Neutrophil (primary cell): ENCODE results near the gene SNX17.
A peak's percentile ranks its signal among the peaks of the same experiment; 100 is the strongest.

ENCODE experiments used
- H3K27ac ChIP-seq: fragments of 200-600 bp; sonication (generic); 2 replicates; pipeline ENCODE4 v1.5.1; 2016; ENCODE audit warnings: mild to moderate bottlenecking, moderate library complexity
- H3K27me3 ChIP-seq: fragments of 200-600 bp; sonication (generic); 2 replicates; pipeline ENCODE4 v1.6.0; 2016; ENCODE audit warnings: mild to moderate bottlenecking
- H3K36me3 ChIP-seq: fragments of 200-600 bp; sonication (generic); 2 replicates; pipeline ENCODE4 v1.5.1; 2017
- H3K4me1 ChIP-seq, 2 experiments: fragments of 200-600 bp in 1 of 2; sonication (generic) in 1 of 2; 1 replicate in 1 of 2; 2 replicates in 1 of 2; pipeline versions ENCODE4 v1.5.1 to v1.6.1; 2013 to 2016; ENCODE audit warnings: low read depth in 1 of 2, low read length in 1 of 2, mild to moderate bottlenecking in 1 of 2, moderate library complexity in 1 of 2; ENCODE audit not compliant: control insufficient read depth in 1 of 2, insufficient read depth in 1 of 2
- H3K4me3 ChIP-seq, 2 experiments: fragments of 200-600 bp in 1 of 2; sonication (generic) in 1 of 2; 1 replicate in 1 of 2; 2 replicates in 1 of 2; pipeline ENCODE4 v1.5.1; 2013 to 2016; ENCODE audit warnings: low read depth in 1 of 2, low read length in 1 of 2, mild to moderate bottlenecking in 1 of 2, moderate library complexity in 1 of 2
- H3K9me3 ChIP-seq: fragments of 200-600 bp; sonication (generic); 2 replicates; pipeline ENCODE4 v1.5.1; 2016
- TF ChIP-seq, protein P1 (sequence below): fragments of 200-600 bp; sonication (generic); IDR thresholded peaks from 2 replicates; pipeline ENCODE4 v1.5.1; 2016; ENCODE audit warnings: antibody characterized with exemption

SNX17 gene

DNA sequence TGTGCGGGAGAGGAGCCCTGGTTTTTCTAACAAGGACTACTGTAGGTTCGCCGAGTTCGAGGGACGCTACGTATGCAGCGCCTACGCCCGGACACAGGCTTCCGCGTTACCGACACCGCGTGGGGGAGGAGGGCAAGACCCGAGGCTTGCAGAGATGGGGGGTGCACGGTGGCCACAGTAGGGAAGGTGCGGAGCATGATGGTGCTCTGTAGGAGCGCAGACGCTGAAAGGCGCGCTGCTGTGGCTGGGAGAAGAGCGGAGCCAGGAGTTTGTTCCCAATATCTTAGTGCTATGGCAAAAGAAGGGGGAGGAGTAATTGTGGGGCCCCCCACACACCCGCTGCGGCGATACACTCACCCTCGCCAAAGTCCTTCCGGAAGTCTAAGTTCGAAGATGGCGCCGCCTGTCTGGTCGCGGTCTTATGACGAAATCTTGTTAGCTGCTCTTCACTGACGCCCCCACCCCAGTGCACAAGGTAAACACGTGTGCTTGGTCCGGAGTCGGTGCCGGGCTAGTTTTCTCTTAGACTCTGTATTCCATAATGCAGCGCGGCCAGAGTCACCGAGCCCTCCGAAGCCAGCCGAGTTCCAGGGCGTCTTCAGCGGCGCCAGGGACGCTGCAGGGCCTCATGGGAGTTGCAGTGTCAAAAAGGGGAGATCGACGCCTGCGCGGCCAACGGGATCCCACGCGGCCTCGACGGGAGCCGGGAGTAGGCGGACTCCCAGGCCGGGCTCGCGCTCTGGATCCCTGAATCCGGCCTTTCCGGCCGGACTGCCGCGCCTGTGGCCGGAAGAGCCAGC, 13.8 kb upstream of the SNX17 start, which contains the start of gene GTF3C2:
Gene GTF3C2, minus strand, starts transcription at position 383 of the 800 bp plus-strand sequence. CDS start 13,210 bp downstream, outside the sequence.
- peak within 1 kb of the TSS; percentile 92 for H3K27ac ChIP-seq
- H3K4me1 ChIP-seq, result peaks cover 18 to 22% of the 10 kb centered on the region in 2 experiments
- TF ChIP-seq, protein P1, sequence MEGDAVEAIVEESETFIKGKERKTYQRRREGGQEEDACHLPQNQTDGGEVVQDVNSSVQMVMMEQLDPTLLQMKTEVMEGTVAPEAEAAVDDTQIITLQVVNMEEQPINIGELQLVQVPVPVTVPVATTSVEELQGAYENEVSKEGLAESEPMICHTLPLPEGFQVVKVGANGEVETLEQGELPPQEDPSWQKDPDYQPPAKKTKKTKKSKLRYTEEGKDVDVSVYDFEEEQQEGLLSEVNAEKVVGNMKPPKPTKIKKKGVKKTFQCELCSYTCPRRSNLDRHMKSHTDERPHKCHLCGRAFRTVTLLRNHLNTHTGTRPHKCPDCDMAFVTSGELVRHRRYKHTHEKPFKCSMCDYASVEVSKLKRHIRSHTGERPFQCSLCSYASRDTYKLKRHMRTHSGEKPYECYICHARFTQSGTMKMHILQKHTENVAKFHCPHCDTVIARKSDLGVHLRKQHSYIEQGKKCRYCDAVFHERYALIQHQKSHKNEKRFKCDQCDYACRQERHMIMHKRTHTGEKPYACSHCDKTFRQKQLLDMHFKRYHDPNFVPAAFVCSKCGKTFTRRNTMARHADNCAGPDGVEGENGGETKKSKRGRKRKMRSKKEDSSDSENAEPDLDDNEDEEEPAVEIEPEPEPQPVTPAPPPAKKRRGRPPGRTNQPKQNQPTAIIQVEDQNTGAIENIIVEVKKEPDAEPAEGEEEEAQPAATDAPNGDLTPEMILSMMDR, result no peak
- H3K36me3 ChIP-seq, result no peaks in the 10 kb centered on the region
- H3K9me3 ChIP-seq, result no peaks in the 10 kb centered on the region
- peak within 1 kb of the TSS; percentile 89 to 94 for H3K4me3 ChIP-seq
- no peaks in the 10 kb centered on the region for H3K27me3 ChIP-seq

DNA sequence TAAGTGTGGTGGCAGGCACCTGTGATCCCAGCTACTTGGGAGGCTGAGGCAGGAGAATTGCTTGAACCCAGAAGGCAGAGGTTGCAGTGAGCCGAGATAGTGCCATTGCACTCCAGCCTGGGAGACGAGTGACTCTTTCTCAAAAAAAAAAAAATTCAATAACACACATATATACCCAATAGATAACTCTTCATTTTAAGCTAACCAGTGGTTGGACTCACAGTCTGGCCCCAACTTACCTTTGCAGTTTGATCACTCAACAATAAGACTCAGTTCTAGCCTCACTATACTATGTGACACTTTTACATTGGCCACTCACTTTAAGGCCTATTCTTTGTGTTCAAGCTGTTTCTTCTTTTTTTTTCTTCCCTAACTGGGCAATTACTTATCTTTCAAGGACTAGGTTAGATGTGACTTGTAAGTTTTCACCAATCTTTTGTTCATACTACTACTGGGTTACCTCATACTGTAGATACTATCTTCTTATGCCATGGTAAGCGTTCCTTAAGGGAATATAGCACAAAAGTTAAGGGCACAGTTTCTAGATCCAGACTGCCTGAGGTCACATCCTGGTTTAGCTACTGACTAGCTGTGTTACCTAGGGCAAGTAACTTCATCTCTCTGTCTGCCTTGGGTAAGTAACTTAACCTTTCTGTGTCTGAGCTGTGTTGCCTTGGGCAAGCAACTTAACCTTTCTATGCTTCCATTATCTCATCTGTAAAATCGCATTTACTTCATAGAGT, 7.6 kb upstream of the SNX17 start:
- H3K4me3 ChIP-seq, result no peak overlapping the region
- peaks cover 44% of the 10 kb centered on the region for H3K36me3 ChIP-seq
- TF ChIP-seq, protein P1, result no peak
- H3K9me3 ChIP-seq, result no peaks in the 10 kb centered on the region
- no peaks in the 10 kb centered on the region for H3K4me1 ChIP-seq
- H3K27me3 ChIP-seq, result no peaks in the 10 kb centered on the region
- no peak overlapping the region for H3K27ac ChIP-seq

DNA sequence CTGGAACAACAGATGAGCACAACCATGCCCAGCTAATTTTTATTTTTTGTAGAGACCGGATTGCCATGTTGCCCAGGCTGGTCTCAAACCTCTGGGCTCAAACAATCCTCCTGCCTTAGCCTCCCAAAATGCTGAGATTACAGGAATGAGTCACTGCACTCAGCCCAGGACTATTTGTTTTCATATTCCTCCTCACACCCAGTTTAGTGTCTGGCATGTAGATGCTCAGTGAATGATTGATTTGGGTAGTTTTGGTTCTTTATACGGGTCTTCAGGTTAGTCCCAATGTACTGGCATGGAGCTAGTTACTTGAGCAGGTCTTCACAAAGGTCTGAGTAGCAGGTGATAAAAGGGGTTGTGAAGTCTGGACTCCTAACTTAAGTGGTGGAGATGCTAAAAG, 6.5 kb upstream of the SNX17 start:
- TF ChIP-seq, protein P1, result no peak

DNA sequence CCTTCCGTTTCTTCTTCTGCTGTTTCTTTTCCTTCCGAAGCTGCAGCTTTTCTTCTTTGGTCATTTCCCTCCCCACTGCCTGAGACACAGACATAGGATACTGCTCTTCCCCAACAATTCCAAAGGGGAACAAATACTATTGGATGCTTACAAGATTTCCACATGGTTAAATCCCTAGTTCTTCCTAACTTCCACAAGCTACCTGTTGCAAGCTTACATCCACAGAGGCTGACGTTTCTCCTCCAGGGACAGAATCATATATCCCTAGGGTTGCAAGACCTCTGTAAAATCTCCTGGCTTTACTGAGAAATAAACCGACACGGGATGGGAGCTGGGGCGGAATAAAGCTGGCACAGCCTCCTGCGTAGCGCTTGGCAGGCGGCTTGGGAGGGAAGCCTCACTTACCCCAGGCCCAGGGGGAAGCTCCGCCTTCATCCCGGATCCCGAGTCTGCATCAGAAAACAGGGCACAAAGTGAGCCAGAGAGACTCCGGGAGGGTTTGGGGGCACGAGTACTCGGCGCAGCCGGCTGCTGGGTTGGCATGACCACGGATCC, 868 bp upstream of the SNX17 start:
- H3K4me1 ChIP-seq, result peaks cover 34 to 36% of the 10 kb centered on the region in 2 experiments
- H3K4me3 ChIP-seq, result peak overlapping the region; percentile 87 to 96
- no peaks in the 10 kb centered on the region for H3K27me3 ChIP-seq
- peak overlapping the region; percentile 90 for H3K27ac ChIP-seq
- H3K36me3 ChIP-seq, result peaks cover 51% of the 10 kb centered on the region
- TF ChIP-seq, protein P1, result no peak
- no peaks in the 10 kb centered on the region for H3K9me3 ChIP-seq

More for the DNA sequence above, 6.5 kb upstream of the SNX17 start:
- H3K36me3 ChIP-seq, result peaks cover 47% of the 10 kb centered on the region
- H3K27me3 ChIP-seq, result no peaks in the 10 kb centered on the region
- H3K9me3 ChIP-seq, result no peaks in the 10 kb centered on the region
- H3K27ac ChIP-seq, result no peak overlapping the region
- H3K4me3 ChIP-seq, result no peak overlapping the region
- peaks cover 2 to 6% of the 10 kb centered on the region in 2 experiments for H3K4me1 ChIP-seq

DNA sequence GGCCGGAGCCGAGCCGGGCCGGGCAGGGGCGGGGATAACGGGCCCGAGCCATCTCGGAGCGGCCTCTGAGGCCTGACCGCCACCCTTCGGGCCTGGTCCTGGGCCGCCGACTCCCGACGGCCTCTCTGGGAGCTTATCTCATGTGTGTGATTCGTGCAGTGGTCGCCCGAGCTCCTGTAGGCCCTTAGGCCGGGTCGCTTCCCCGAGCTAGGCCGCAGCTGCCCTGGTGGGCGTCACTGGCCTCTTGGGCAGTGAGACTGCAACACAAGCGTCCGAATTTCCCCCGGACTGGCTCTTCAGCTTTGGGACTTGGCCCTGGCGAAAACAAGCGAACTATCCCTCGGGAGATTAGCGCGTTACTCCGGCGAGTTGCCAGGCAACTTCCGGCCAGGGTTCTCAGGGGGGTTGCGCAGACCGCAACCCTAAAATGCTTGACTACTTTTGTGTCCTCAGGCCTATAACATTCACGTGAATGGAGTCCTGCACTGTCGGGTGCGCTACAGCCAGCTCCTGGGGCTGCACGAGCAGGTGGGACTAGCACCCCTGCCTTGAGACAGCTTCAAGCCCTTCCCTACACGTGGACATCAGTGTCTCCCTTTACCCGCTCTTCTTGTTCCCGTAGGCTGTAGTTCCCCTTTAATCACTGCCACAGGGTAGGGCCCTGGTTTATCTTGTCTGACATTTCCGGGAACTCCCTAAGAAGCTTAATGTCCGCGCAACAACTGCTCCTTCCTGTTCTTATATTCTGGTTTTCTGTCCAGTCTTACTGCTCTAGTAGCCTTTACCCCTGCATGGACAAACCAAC, 602 bp downstream of the SNX17 start:
- peak overlapping the region; percentile 90 for H3K27ac ChIP-seq
- no peaks in the 10 kb centered on the region for H3K27me3 ChIP-seq
- no peaks in the 10 kb centered on the region for H3K9me3 ChIP-seq
- peaks cover 53% of the 10 kb centered on the region for H3K36me3 ChIP-seq
- TF ChIP-seq, protein P1, result no peak
- H3K4me1 ChIP-seq, result peaks cover 34 to 36% of the 10 kb centered on the region in 2 experiments
- peak overlapping the region; percentile 87 to 96 for H3K4me3 ChIP-seq
